Adrenal gland (tissue), 12 donors: Measurements from ENCODE around the gene BMAL1. TPM values are rescaled to one million over a fixed set of nuclear protein-coding genes. Genes with fewer than 3 reads are reported as not detected.

Experiments
- DNase-seq, 7 donors: peaks; one replicate each; pipeline ENCODE4 v3.0.0-alpha.2; 2019 to 2020
- H3K27ac ChIP-seq, 5 donors: fragments of 200-600 bp; sonication (generic) in 4 of 5; 1 replicate in 3 of 5; 2 replicates in 2 of 5; pipeline versions ENCODE4 v1.5.1 to v1.8.0; 2016 to 2020; ENCODE audit warnings: mild to moderate bottlenecking in 1 of 5
- H3K27me3 ChIP-seq: fragments of 200-600 bp; 2 replicates; pipeline ENCODE4 v1.8.0; 2021
- H3K36me3 ChIP-seq, 2 donors: fragments of 200-600 bp; replicated peaks in 1 of 2; 1 replicate in 1 of 2; 2 replicates in 1 of 2; pipeline versions ENCODE4 v1.5.1 to v1.8.0; 2018 to 2022
- H3K4me1 ChIP-seq, 2 donors: fragments of 200-600 bp; replicated peaks in 1 of 2; 1 replicate in 1 of 2; 2 replicates in 1 of 2; pipeline versions ENCODE4 v1.5.1 to v1.8.0; 2018 to 2021
- H3K4me3 ChIP-seq, 4 donors: fragments of 200-600 bp; sonication (generic) in 3 of 4; one replicate each; pipeline ENCODE4 v1.5.1; 2016 to 2018
- H3K9me3 ChIP-seq, 3 donors: fragments of 200-600 bp; sonication (generic) in 1 of 3; replicated peaks in 1 of 3; 1 replicate in 2 of 3; 2 replicates in 1 of 3; pipeline versions ENCODE4 v1.5.1 to v1.8.0; 2016 to 2021
- CTCF ChIP-seq, 6 experiments: fragments of 450-650 bp in 4 of 6; fragments of 200-600 bp in 2 of 6; sonication (generic) in 1 of 6; IDR thresholded peaks; 1 replicate in 5 of 6; 2 replicates in 1 of 6; pipeline versions ENCODE4 v1.5.1 to v1.8.0; 2016 to 2021; ENCODE audit warnings: antibody characterized with exemption in 6 of 6, mild to moderate bottlenecking in 2 of 6, moderate library complexity in 1 of 6
- POLR2A ChIP-seq, 2 donors: fragments of 450-650 bp; IDR thresholded peaks; one replicate each; pipeline ENCODE4 v1.6.1; 2017; ENCODE audit warnings: antibody characterized with exemption in 2 of 2, mild to moderate bottlenecking in 2 of 2, moderate library complexity in 1 of 2
- WGBS, 4 donors: extraction: QIAGEN DNeasy Blood & Tissue Kit in 2 of 4; methylation state at CpG; one replicate each; pipeline versions ENCODE4 v1.1.5 to v1.1.7; 2013 to 2017; 5-methylcytosine and 5-hydroxymethylcytosine counted together
- intact Hi-C, 2 donors: fragments of 100-400 bp; cut with DNase I; formaldehyde crosslinking; loops; one replicate each; pipeline versions ENCODE4 v1.14.1 to v1.15.0; 2022 to 2023
- polyA plus RNA-seq, 3 donors: library from polyadenylated mRNA; stranded (reverse); fragments of 200-250 nt in 2 of 3; fragments of 350-450 nt in 1 of 3; fragmentation: Illumina TruSeq in 1 of 3; extraction: RNeasy Lipid Tissue Mini Kit (QIAGEN cat#74804) in 1 of 3; gene quantifications; one replicate each; pipeline ENCODE4 v1.2.3, GENCODE V29; 2013 to 2014
- total RNA-seq, 9 donors: library from RNA; depleted of rRNA in 4 of 9; stranded (reverse); fragments of >200 nt in 4 of 9; fragments of 120-200 nt in 1 of 9; fragmentation: NEBNext Ultra II Directional in 1 of 9; extraction: Animal tissue kit (Norgen Biotek cat#: 25700) in 1 of 9; gene quantifications; one replicate each; pipeline versions ENCODE4 v1.1.0 to v1.2.4, GENCODE V29; 2013 to 2023
- donor health status: healthy with polysubstance abuse.
- donor health status: Bipolar disorder and iron deficiency.
- donor health status: DM: yes; HTN: yes; CAD: no.
- donor health status: DM: no; HTN: no; CAD: no.
- donor health status: DM: no; HTN: no; CAD: no.
- donor health status: DM: yes; HTN: yes; CAD: no.

The BMAL1 gene
- total and polyA plus RNA-seq, 12 donors: 13.9 to 80.3 (median 34.3) TPM

DNA sequence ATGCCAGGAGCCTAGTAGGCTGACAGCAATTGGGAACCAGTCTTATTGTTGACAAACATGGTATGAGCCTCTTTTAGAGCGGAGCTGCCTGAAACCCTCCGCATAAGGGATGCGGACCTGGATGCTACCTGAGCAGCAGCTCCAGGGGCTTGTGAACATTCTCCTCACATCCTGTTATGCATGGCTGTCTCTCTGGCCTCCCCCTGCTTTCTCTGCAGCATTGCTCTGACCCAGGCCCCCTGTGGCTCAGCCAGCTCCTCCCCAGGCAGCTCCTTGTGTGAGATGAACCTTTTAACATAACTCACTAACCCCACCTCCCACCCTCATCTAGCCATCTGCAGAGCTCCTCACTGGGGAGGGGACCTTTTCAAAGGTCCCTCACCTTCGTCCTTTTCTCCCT is 6.0 kb downstream of the BMAL1 start:
- Histone ChIP-seq H3K9me3 (no peaks in the 10 kb centered on the region), H3K4me1 (peaks cover 19 to 54% of the 10 kb centered on the region in 2 donors), H3K27ac (no peak overlapping the region), H3K36me3 (no peaks in the 10 kb centered on the region), H3K4me3 (no peak overlapping the region), H3K27me3 (no peaks in the 10 kb centered on the region)
- intact Hi-C loops: loop anchor here (5.0 kb wide), 2 partner anchors 39 to 49 kb away; no protein-coding TSS in a partner anchor
- DNase-seq: no peak
- TF ChIP-seq CTCF (IDR thresholded peaks at IDR 0.05) (no peak), POLR2A (IDR thresholded peaks at IDR 0.05) (no peak)
- WGBS, 4 donors: 70 to 89% (median 79%) methylated on average over 4 of the region's 4 CpGs

DNA sequence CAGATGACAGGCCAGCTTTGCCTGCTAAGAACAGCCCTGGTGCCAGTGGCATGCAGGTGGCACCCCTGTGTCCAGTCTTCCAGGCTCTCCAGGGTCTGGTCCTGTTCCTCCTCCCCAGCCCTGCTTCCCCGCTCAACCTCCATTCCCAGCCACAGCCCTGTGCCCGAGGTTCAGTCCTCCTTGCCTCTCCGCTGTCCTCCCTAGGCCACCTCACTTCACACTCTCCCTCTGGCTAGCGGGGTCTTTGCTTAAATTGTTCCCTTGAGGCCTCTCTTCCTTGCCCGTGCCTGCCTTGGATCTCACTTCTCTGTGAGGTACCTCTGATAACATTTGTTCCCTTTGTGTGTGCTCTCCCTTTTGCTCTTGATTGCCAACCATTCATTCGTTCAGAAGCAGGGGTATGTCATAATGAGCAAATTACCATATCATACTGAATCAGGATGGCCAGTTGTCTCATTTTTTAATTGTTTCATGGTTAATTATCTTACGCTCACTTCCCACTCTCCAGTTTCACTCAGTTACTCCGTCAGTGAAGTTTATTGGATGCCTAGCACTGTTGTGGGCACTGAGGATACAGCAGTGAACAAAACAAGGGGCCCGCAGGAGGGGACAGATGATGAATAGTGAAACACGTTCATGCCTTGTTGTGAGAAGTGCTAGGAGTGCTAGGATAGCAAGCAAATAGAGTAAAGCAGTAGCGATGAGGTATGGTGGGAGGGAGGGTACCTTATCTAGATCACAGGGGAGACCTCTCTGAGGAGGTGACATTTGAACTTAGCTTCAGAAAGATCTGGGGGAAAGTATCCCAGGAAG is 7.4 kb downstream of the BMAL1 start:
- WGBS, 4 donors: 82 to 89% (median 86%) methylated on average over 11 of the region's 11 CpGs
- intact Hi-C loops: loop anchor here (5.0 kb wide), 2 partner anchors 37 to 47 kb away; no protein-coding TSS in a partner anchor
- H3K27me3 ChIP-seq: no peaks in the 10 kb centered on the region
- no peak overlapping the region for H3K4me3 ChIP-seq
- no peak for TF ChIP-seq POLR2A (IDR thresholded peaks at IDR 0.05)
- no peak for TF ChIP-seq CTCF (IDR thresholded peaks at IDR 0.05)
- H3K27ac ChIP-seq: no peak overlapping the region
- H3K36me3 ChIP-seq: no peaks in the 10 kb centered on the region
- no peaks in the 10 kb centered on the region for H3K9me3 ChIP-seq
- H3K4me1 ChIP-seq: peaks cover 7 to 41% of the 10 kb centered on the region in 2 donors
- DNase-seq: no peak

DNA sequence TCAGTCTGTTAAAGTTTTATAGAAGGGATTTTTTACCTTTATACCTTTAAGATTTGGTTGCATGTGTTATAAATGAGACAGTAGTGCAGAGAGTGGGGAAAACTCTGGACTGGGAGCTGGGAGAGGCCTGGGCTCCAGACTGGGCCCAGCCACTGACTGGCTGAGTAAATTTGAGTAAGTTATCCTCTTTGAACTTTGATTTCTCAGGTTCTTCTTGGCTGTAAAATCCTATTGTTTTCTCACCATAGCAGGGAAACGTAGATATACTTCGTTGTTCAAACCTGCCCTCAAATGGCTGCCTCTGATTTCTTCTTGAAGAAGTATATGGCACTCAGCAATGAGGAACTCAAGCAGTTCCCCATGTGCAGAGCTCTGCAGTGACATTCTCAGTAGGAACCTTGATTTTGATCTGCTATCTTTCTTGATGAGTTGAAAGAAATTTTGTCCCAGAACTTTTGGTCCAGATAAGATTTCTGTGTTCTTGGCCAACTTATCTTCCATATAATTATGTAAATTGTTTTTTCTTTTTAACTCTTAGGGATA is 8.8 kb downstream of the BMAL1 start:
- no peaks in the 10 kb centered on the region for H3K9me3 ChIP-seq
- H3K27me3 ChIP-seq: no peaks in the 10 kb centered on the region
- no peak for DNase-seq
- peak overlapping the region in 1 of 5 donors; percentile 7 for H3K27ac ChIP-seq
- TF ChIP-seq CTCF (IDR thresholded peaks at IDR 0.05) (no peak), POLR2A (IDR thresholded peaks at IDR 0.05) (no peak)
- H3K36me3 ChIP-seq: no peaks in the 10 kb centered on the region
- intact Hi-C loops: no loop called here
- H3K4me1 ChIP-seq: peaks cover 7 to 30% of the 10 kb centered on the region in 2 donors
- H3K4me3 ChIP-seq: no peak overlapping the region
- 19 to 29% (median 20%) methylated on average over 2 of the region's 2 CpGs for WGBS, 4 donors

DNA sequence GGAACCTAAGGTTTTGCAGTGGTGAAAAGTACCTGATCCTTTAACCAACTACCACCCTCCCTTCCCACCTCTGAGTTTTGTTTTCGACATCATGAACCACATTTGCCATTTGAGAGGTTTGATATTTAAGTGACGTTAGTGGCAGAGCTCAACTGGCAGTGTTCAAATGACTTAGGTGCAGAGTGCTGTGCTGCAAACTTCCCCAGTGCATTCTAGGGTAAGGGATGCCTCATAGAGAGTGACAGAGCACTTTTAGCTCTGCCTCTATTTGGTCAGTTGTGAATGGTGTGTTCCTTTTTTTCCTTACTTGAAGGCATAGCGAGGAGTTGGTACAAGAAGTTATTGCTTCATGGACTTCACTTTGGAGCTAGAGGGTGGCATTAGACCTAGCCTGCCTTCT is 9.4 kb downstream of the BMAL1 start:
- no peak overlapping the region for H3K27ac ChIP-seq
- intact Hi-C loops: no loop called here
- H3K9me3 ChIP-seq: no peaks in the 10 kb centered on the region
- no peaks in the 10 kb centered on the region for H3K36me3 ChIP-seq
- no peak for DNase-seq
- TF ChIP-seq CTCF (IDR thresholded peaks at IDR 0.05): no peak
- no peak for TF ChIP-seq POLR2A (IDR thresholded peaks at IDR 0.05)
- no peaks in the 10 kb centered on the region for H3K27me3 ChIP-seq
- WGBS, 4 donors: 57 to 76% (median 70%) methylated on average over 3 of the region's 3 CpGs
- peaks cover 7 to 24% of the 10 kb centered on the region in 2 donors for H3K4me1 ChIP-seq
- H3K4me3 ChIP-seq: no peak overlapping the region
